Activated CD4-positive, alpha-beta T cell treated with anti-CD3 and anti-CD28 coated beads, Interleukin-2, amount 50 U/mL, for 24 hours (primary cell): ENCODE results near the gene KLHL9.
"Not testable (repeated sequence)": the region's sequence is repeated elsewhere in the genome, so short reads cannot be mapped to it uniquely, and the experiment has no call there.

Experiments used
- DNase-seq, 2 donors: peaks; one replicate each; pipeline ENCODE4 v3.0.0-alpha.2; 2020; ENCODE audit warnings: low read depth in 1 of 2, low spot score in 1 of 2

Gene KLHL9

GRCh38 chr9:21334701-21335632 is at the start of gene KLHL9:
TSS of gene KLHL9 (minus strand) at chr9:21335404. CDS start at chr9:21334859, 545 bp downstream.
- peak; percentile 72 to 85 for DNase-seq

- no peak for DNase-seq
These were observed 48.4 kb upstream of the KLHL9 start for GRCh38 chr9:21383627-21384026.

GRCh38 chr9:21381448-21382339 is 46.5 kb upstream of the KLHL9 start:
- no peak for DNase-seq

- not testable (repeated sequence) for DNase-seq
These were observed 36.3 kb upstream of the KLHL9 start for GRCh38 chr9:21371467-21371866.

- DNase-seq: no peak
These were observed 32.8 kb upstream of the KLHL9 start, which contains the start of gene IFNA13 for GRCh38 chr9:21367957-21368356. TSS of gene IFNA13 (minus strand) at chr9:21368057. CDS start at chr9:21368010, 47 bp downstream.

GRCh38 chr9:21367169-21367568 is 32.0 kb upstream of the KLHL9 start:
- DNase-seq: not testable (repeated sequence)

GRCh38 chr9:21362287-21362686 is 27.1 kb upstream of the KLHL9 start:
- DNase-seq: no peak

GRCh38 chr9:21357479-21358460 is 22.6 kb upstream of the KLHL9 start:
- peak in 1 of 2 donors; percentile 21 for DNase-seq

- DNase-seq: no peak
These were observed 15.6 kb upstream of the KLHL9 start, which contains the start of gene IFNA6 for GRCh38 chr9:21350787-21351186. TSS of gene IFNA6 (minus strand) at chr9:21350887. CDS start at chr9:21350887, 0 bp downstream.

- DNase-seq: no peak
These were observed 13.3 kb upstream of the KLHL9 start for GRCh38 chr9:21348430-21348970.

GRCh38 chr9:21340735-21341134 is 5.5 kb upstream of the KLHL9 start:
- no peak for DNase-seq

- DNase-seq: no peak
These were observed 1.3 kb upstream of the KLHL9 start for GRCh38 chr9:21336457-21336856.

- DNase-seq: no peak
These were observed 2.0 kb downstream of the KLHL9 start for GRCh38 chr9:21333226-21333625.

- DNase-seq: no peak
These were observed 3.4 kb downstream of the KLHL9 start for GRCh38 chr9:21331676-21332402.

- peak in 1 of 2 donors; percentile 12 for DNase-seq
These were observed 8.6 kb downstream of the KLHL9 start for GRCh38 chr9:21326526-21327139.

GRCh38 chr9:21324047-21324446 is 11.2 kb downstream of the KLHL9 start:
- no peak for DNase-seq

- DNase-seq: no peak
These were observed 12.2 kb downstream of the KLHL9 start for GRCh38 chr9:21322911-21323461.

- no peak for DNase-seq
These were observed 14.7 kb downstream of the KLHL9 start for GRCh38 chr9:21320465-21320864.
